ENCODE results near the gene FAM107B.
A peak's percentile ranks its signal among the peaks of the same experiment; 100 is the strongest.
"Not testable (repeated sequence)": the region's sequence is repeated elsewhere in the genome, so short reads cannot be mapped to it uniquely, and the experiment has no call there.

Gene FAM107B

GRCh38 chr10:14601872-14602725 is 172.6 kb downstream of the FAM107B start:
- DNase-seq (ENCODE audit: low spot score) = peak; percentile 85

- no peak for DNase-seq (ENCODE audit: low spot score)
Observed at GRCh38 chr10:14601326-14601725, 173.4 kb downstream of the FAM107B start.

GRCh38 chr10:14600065-14600464 is 174.6 kb downstream of the FAM107B start:
- no peak for DNase-seq (ENCODE audit: low spot score)

- DNase-seq (ENCODE audit: low spot score) = no peak
Observed at GRCh38 chr10:14598809-14599764, 175.6 kb downstream of the FAM107B start.

GRCh38 chr10:14595526-14596182 is 179.0 kb downstream of the FAM107B start:
- DNase-seq (ENCODE audit: low spot score) = no peak

- DNase-seq (ENCODE audit: low spot score) = no peak
Observed at GRCh38 chr10:14594878-14595525, 179.7 kb downstream of the FAM107B start.

GRCh38 chr10:14593806-14594205 is 180.9 kb downstream of the FAM107B start:
- no peak for DNase-seq (ENCODE audit: low spot score)

GRCh38 chr10:14592566-14592965 is 182.1 kb downstream of the FAM107B start:
- no peak for DNase-seq (ENCODE audit: low spot score)

- DNase-seq (ENCODE audit: low spot score) = no peak
Observed at GRCh38 chr10:14592026-14592425, 182.7 kb downstream of the FAM107B start.

GRCh38 chr10:14588938-14589294 is 185.8 kb downstream of the FAM107B start:
- DNase-seq (ENCODE audit: low spot score) = not testable (repeated sequence)

- DNase-seq (ENCODE audit: low spot score) = no peak
Observed at GRCh38 chr10:14588084-14588937, 186.4 kb downstream of the FAM107B start.

GRCh38 chr10:14587540-14588083 is 187.1 kb downstream of the FAM107B start:
- no peak for DNase-seq (ENCODE audit: low spot score)

GRCh38 chr10:14586901-14587300 is 187.8 kb downstream of the FAM107B start:
- no peak for DNase-seq (ENCODE audit: low spot score)

GRCh38 chr10:14585287-14586193 is 189.2 kb downstream of the FAM107B start:
- no peak for DNase-seq (ENCODE audit: low spot score)

- DNase-seq (ENCODE audit: low spot score) = peak; percentile 33
Observed at GRCh38 chr10:14584661-14585060, 190.0 kb downstream of the FAM107B start.

- DNase-seq (ENCODE audit: low spot score) = no peak
Observed at GRCh38 chr10:14583967-14584366, 190.7 kb downstream of the FAM107B start.

- no peak for DNase-seq (ENCODE audit: low spot score)
Observed at GRCh38 chr10:14583252-14583651, 191.4 kb downstream of the FAM107B start.

GRCh38 chr10:14581553-14582321 is 193.0 kb downstream of the FAM107B start:
- no peak for DNase-seq (ENCODE audit: low spot score)

All from NAMALWA (cell line).